GM12872 (cell line): ENCODE results near the gene COX19.

Source experiments
- CTCF ChIP-seq: IDR thresholded peaks from 3 replicates; pipeline ENCODE4 v1.5.1; 2011; ENCODE audit warnings: low read depth, mild to moderate bottlenecking, low read length, moderate library complexity; ENCODE audit not compliant: insufficient read depth

The COX19 gene

GRCh38 chr7:953547-954327 lies 21.6 kb downstream of the COX19 start:
- TF ChIP-seq CTCF, result no peak

- TF ChIP-seq CTCF, result no peak
These were observed 22.6 kb downstream of the COX19 start for GRCh38 chr7:952548-953441.

- TF ChIP-seq CTCF, result no peak
These were observed 23.3 kb downstream of the COX19 start for GRCh38 chr7:951881-952547.

- no peak for TF ChIP-seq CTCF
These were observed 26.1 kb downstream of the COX19 start for GRCh38 chr7:949021-949934.

- no peak for TF ChIP-seq CTCF
These were observed 27.7 kb downstream of the COX19 start for GRCh38 chr7:947391-948210.

- no peak for TF ChIP-seq CTCF
These were observed 28.9 kb downstream of the COX19 start for GRCh38 chr7:946256-946996.
